HG03196 (cell line): ENCODE results near the gene RHD.
"Not testable (repeated sequence)": the region's sequence is repeated elsewhere in the genome, so short reads cannot be mapped to it uniquely, and the experiment has no call there.

Experiments
- ATAC-seq: cut with Tn5 transposase; IDR thresholded peaks from one replicate; pipeline ENCODE4 v1.9.1; 2021; ENCODE audit not compliant: unreplicated experiment

Gene RHD

GRCh38 chr1:25256578-25256965, 15.7 kb upstream of the RHD start:
- no peak for ATAC-seq

GRCh38 chr1:25257196-25257595, 15.1 kb upstream of the RHD start:
- ATAC-seq: no peak

GRCh38 chr1:25259813-25260212, 12.5 kb upstream of the RHD start:
- not testable (repeated sequence) for ATAC-seq

- ATAC-seq: not testable (repeated sequence)
These were observed 12.0 kb upstream of the RHD start for GRCh38 chr1:25260336-25260735.

- peak; percentile 38 for ATAC-seq
These were observed 5.6 kb upstream of the RHD start for GRCh38 chr1:25266554-25267287.

- peak; percentile 55 for ATAC-seq
These were observed 4.8 kb upstream of the RHD start for GRCh38 chr1:25267288-25268142.

- not testable (repeated sequence) for ATAC-seq
These were observed 4.1 kb upstream of the RHD start for GRCh38 chr1:25268143-25268760.

- ATAC-seq: not testable (repeated sequence)
These were observed 3.3 kb downstream of the RHD start for GRCh38 chr1:25275648-25276047.

- not testable (repeated sequence) for ATAC-seq
These were observed 5.0 kb downstream of the RHD start for GRCh38 chr1:25277295-25277694.

- not testable (repeated sequence) for ATAC-seq
These were observed 6.0 kb downstream of the RHD start for GRCh38 chr1:25278358-25278757.

- ATAC-seq: not testable (repeated sequence)
These were observed 6.5 kb downstream of the RHD start for GRCh38 chr1:25278790-25279189.

GRCh38 chr1:25279693-25280111, 7.4 kb downstream of the RHD start:
- not testable (repeated sequence) for ATAC-seq

GRCh38 chr1:25285862-25286261, 13.6 kb downstream of the RHD start:
- not testable (repeated sequence) for ATAC-seq

GRCh38 chr1:25287164-25287563, 14.9 kb downstream of the RHD start:
- ATAC-seq: not testable (repeated sequence)

GRCh38 chr1:25288573-25289101, 16.3 kb downstream of the RHD start:
- ATAC-seq: not testable (repeated sequence)

GRCh38 chr1:25290043-25290442, 17.7 kb downstream of the RHD start:
- ATAC-seq: not testable (repeated sequence)

GRCh38 chr1:25293426-25293825, 21.1 kb downstream of the RHD start:
- not testable (repeated sequence) for ATAC-seq

GRCh38 chr1:25294889-25295826, 22.8 kb downstream of the RHD start:
- not testable (repeated sequence) for ATAC-seq

- ATAC-seq: not testable (repeated sequence)
These were observed 24.2 kb downstream of the RHD start for GRCh38 chr1:25296501-25296900.

GRCh38 chr1:25300729-25301128, 28.4 kb downstream of the RHD start:
- ATAC-seq: not testable (repeated sequence)
